Nephron progenitor cell (in vitro differentiated cells): Measurements from ENCODE around the gene RGS16.

ENCODE experiments used
- DNase-seq: peaks from one replicate; pipeline ENCODE4 v3.0.0; 2021
- H3K27ac Mint-ChIP-seq: 2 replicates; pipeline ENCODE4 v1.8.0; 2021; ENCODE audit warnings: mild to moderate bottlenecking, moderate library complexity, mixed read lengths
- H3K27me3 Mint-ChIP-seq: 2 replicates; pipeline ENCODE4 v1.8.0; 2021; ENCODE audit warnings: mild to moderate bottlenecking, low read depth, mixed read lengths; ENCODE audit not compliant: poor library complexity
- H3K36me3 Mint-ChIP-seq: 2 replicates; pipeline ENCODE4 v1.8.0; 2021; ENCODE audit warnings: low read depth, mixed read lengths
- H3K4me1 Mint-ChIP-seq: 2 replicates; pipeline ENCODE4 v1.8.0; 2021; ENCODE audit warnings: mixed read lengths
- H3K4me3 Mint-ChIP-seq: 2 replicates; pipeline ENCODE4 v1.8.0; 2021; ENCODE audit warnings: mild to moderate bottlenecking, moderate library complexity, mixed read lengths
- H3K9me3 Mint-ChIP-seq: 2 replicates; pipeline ENCODE4 v1.8.0; 2021; ENCODE audit warnings: mild to moderate bottlenecking, moderate library complexity, mixed read lengths
- CTCF ChIP-seq: fragments of 200-600 bp; sonication (generic); IDR thresholded peaks from 2 replicates; pipeline ENCODE4 v1.5.0; 2021; ENCODE audit warnings: antibody characterized with exemption

RGS16 gene

DNA sequence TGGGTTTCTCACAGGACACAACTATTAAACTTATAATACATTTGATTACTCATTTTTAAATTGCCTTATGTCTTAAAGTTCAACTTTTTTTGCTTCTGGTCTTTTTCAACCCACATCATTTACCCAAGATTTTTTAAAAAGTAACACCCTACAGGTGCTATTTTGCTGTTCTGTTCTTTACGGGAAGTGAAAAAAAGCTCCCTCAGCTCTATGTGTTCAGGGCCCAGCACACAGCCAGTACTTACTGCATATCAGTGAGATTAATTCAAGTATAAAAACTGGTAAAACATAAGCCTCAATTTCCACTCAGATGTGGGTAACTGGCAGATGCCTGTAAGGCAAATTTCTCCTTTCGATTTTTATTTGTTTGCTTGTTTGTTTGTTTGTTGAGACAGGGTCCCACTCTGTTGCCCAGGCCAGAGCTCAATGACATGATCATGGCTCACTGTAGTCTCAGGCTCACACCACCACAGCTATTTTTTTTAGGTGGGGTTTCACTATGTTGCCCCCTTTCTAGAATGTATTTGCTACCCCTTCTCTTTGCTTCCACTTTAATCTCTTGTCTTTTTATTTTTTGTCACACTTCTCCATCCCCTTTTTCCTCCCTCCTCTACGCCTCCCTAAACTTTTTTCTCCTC lies 35.4 kb downstream of the RGS16 start:
- Mint-ChIP-seq H3K9me3 (peaks cover 4% of the 10 kb centered on the region), H3K36me3 (no peaks in the 10 kb centered on the region), H3K4me1 (no peaks in the 10 kb centered on the region), H3K27ac (no peak overlapping the region), H3K4me3 (no peak overlapping the region), H3K27me3 (no peaks in the 10 kb centered on the region)
- DNase-seq: no peak
- no peak for TF ChIP-seq CTCF

GRCh38 chr1:182567629-182568028 lies 36.6 kb downstream of the RGS16 start:
- H3K4me3 Mint-ChIP-seq: no peak overlapping the region
- H3K27me3 Mint-ChIP-seq: no peaks in the 10 kb centered on the region
- no peak overlapping the region for H3K27ac Mint-ChIP-seq
- no peak for TF ChIP-seq CTCF
- H3K4me1 Mint-ChIP-seq: no peaks in the 10 kb centered on the region
- peaks cover 4% of the 10 kb centered on the region for H3K9me3 Mint-ChIP-seq
- DNase-seq: no peak
- H3K36me3 Mint-ChIP-seq: no peaks in the 10 kb centered on the region

- Mint-ChIP-seq H3K27ac (no peak overlapping the region), H3K9me3 (peaks cover 4% of the 10 kb centered on the region), H3K36me3 (no peaks in the 10 kb centered on the region), H3K4me1 (peaks cover 5% of the 10 kb centered on the region), H3K4me3 (no peak overlapping the region), H3K27me3 (no peaks in the 10 kb centered on the region)
- DNase-seq: no peak
- no peak for TF ChIP-seq CTCF
These were observed 38.7 kb downstream of the RGS16 start for GRCh38 chr1:182565537-182565936.

GRCh38 chr1:182564406-182565004 lies 39.7 kb downstream of the RGS16 start:
- Mint-ChIP-seq H3K4me3 (no peak overlapping the region), H3K9me3 (peaks cover 4% of the 10 kb centered on the region), H3K27ac (no peak overlapping the region), H3K4me1 (peaks cover 5% of the 10 kb centered on the region), H3K27me3 (no peaks in the 10 kb centered on the region), H3K36me3 (no peaks in the 10 kb centered on the region)
- TF ChIP-seq CTCF: no peak
- DNase-seq: no peak

DNA sequence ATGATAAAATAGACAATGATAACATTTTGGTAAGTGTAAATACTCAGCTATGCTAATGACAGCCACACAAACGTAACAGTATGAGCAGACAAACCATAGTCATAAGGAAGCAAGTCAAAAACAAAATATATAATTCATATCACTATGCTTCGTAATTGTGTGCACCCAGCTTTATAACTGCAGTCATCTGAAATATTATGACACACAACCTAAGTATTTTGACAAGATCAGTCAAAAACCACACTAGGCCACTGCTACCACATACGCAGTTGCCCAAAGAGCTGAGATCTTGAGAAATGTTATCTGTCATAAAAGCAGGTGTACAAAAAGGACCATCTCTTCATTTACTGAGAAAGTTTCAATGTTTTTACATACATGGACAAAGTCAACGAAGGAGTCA lies 41.1 kb downstream of the RGS16 start:
- TF ChIP-seq CTCF: no peak
- no peak overlapping the region for H3K4me3 Mint-ChIP-seq
- peaks cover 5% of the 10 kb centered on the region for H3K4me1 Mint-ChIP-seq
- H3K36me3 Mint-ChIP-seq: no peaks in the 10 kb centered on the region
- H3K9me3 Mint-ChIP-seq: peaks cover 4% of the 10 kb centered on the region
- H3K27me3 Mint-ChIP-seq: no peaks in the 10 kb centered on the region
- DNase-seq: no peak
- H3K27ac Mint-ChIP-seq: no peak overlapping the region

- Mint-ChIP-seq H3K4me3 (no peak overlapping the region), H3K27ac (no peak overlapping the region), H3K9me3 (peaks cover 4% of the 10 kb centered on the region), H3K4me1 (peaks cover 5% of the 10 kb centered on the region), H3K27me3 (peaks cover 3% of the 10 kb centered on the region), H3K36me3 (no peaks in the 10 kb centered on the region)
- no peak for DNase-seq
- TF ChIP-seq CTCF: no peak
These were observed 42.7 kb downstream of the RGS16 start for GRCh38 chr1:182561456-182561855.
